HG03457 (cell line): Measurements from ENCODE around the gene NAA16.
"Not testable (repeated sequence)": the region's sequence is repeated elsewhere in the genome, so short reads cannot be mapped to it uniquely, and the experiment has no call there.

Experiments
- ATAC-seq: cut with Tn5 transposase; IDR thresholded peaks from one replicate; pipeline ENCODE4 v1.9.1; 2021; ENCODE audit warnings: moderate number of reproducible peaks; ENCODE audit not compliant: unreplicated experiment

NAA16 gene

GRCh38 chr13:41403983-41404382 is 92.9 kb downstream of the NAA16 start:
- no peak for ATAC-seq

DNA sequence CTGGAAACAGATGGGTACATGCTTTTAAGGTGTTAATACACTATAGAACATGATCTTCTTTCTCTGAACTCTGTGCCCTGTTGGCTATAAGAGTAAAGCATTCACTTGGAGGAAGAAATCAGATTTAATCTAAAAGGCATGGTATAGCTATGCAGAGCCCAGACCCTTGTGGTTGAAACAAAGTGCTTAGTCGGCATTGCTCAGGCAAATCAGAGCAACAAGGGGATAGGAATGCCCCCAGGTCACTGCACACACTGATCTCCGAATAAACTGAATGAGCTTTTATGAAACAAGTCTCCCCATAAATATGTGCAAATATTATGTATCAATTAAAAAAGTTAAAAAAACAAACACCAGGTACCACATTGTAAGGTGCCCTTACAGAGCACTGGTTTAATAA is 94.3 kb downstream of the NAA16 start:
- no peak for ATAC-seq

DNA sequence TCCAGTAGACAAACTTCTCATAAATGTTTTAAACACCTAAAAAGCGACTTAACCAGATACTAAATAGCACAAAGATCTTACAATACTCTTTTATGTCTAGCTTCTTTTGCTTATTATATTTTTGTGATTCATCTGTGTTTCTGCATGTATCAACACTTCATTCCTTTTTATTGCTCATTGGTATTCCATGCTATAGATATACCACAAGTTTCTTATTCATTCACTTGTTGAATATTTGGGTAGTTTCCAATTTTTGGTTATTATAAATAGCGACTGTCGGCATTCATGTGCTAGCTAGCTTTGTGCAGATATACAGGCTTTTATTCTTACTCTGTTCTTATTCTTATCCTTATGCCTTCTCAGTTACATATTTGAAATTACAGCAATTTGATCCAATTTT is 96.3 kb downstream of the NAA16 start:
- ATAC-seq, result no peak

DNA sequence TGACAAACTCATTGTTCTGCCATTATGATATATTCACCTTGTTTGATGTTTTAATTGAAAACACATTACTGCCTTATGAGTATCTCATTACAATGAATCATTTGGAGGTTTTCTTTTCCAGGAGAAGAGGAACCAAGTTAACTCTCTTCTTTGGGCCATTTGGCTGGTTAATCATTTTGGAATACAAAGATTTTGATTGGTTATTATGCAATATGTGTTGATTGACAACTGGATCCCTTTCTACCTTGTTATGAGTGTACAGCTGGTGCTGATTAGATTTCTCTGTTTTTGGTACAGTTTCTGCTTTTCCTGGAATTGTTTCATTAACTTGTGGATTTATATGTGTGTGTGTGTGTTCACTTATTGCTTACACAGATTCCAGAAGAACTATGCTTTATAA is 97.1 kb downstream of the NAA16 start:
- no peak for ATAC-seq

- ATAC-seq, result no peak
Observed at GRCh38 chr13:41408746-41409145, 97.7 kb downstream of the NAA16 start.

- ATAC-seq, result no peak
Observed at GRCh38 chr13:41409611-41410010, 98.5 kb downstream of the NAA16 start.

GRCh38 chr13:41411060-41411459 is 100.0 kb downstream of the NAA16 start:
- no peak for ATAC-seq

DNA sequence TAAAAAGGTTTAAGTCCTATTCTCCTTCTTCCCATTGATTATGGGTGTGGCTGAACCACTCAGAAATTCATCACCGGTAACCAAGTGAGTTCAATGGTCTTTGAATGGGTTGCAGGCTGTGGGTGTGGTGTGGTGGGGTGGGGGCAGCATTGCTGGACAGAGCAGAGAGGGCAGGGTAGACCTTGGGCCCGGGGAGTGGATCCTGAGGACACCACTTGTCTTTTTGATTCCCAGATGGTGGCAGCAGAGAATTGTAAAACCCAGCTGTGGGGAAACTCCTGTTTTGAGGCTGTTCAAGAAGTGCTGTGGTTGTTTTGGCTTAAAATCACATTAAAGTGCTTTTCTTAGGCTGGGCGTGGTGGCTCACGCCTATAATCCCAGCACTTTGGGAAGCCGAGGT is 100.5 kb downstream of the NAA16 start:
- no peak for ATAC-seq

GRCh38 chr13:41413872-41414271 is 102.8 kb downstream of the NAA16 start:
- ATAC-seq, result no peak

- ATAC-seq, result no peak
Observed at GRCh38 chr13:41416276-41416675, 105.2 kb downstream of the NAA16 start.

DNA sequence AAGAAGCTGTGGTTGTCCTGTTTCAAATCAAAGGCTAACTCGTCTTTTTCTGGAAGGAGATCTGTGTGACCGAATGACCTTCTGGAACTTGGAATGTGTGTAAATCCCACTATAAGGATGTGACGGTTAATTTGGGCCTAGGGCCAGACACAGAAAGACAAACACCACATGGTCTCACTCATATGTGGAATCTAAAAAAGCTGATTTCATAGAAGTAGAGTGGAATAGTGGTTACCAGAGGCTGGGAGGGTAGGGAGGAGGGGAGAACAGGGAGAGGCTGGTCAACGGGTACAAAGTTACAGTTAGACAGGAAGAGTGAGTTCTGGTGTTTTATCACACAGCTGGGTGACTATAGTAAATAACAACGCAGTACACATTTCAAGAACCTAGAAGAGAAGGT is 107.0 kb downstream of the NAA16 start:
- ATAC-seq, result no peak

DNA sequence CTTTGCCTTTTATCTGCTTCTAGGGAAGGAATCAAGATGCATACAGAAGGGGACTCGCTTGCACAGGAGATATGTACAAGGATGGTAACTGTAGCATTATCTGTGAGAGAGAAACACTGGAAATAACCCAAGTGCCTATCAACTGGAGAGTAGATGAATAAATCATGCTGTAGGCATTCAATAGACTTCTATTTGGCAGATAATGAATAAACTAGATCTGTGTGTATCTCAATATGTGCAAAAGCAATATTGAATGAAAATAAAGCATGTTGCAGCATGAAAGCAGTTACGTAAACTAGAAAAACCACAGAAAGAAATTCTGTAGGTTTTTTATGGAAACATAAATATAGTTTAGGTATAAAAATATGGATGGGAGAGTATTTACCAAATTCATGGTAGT is 107.7 kb downstream of the NAA16 start:
- no peak for ATAC-seq

GRCh38 chr13:41419206-41419605 is 108.1 kb downstream of the NAA16 start:
- ATAC-seq, result no peak

DNA sequence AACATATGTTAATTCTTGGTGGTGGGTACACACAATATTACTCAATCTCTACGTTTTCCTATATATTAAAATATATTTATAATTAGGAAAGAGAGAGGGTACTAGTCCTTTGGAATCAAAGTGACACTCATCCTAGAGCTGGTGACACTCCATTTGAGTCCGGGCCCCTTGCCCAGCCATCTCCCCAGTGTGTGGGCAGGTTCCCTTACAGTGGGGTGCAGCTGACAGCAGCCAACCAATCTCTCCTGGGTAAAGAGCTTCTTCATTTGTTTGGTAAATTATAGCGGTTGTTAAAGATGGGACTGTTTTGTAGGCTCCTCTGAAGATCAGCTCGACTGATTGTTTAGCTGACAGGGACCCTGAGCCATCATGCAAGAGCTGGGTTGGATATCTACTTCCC is 109.1 kb downstream of the NAA16 start:
- ATAC-seq, result no peak

DNA sequence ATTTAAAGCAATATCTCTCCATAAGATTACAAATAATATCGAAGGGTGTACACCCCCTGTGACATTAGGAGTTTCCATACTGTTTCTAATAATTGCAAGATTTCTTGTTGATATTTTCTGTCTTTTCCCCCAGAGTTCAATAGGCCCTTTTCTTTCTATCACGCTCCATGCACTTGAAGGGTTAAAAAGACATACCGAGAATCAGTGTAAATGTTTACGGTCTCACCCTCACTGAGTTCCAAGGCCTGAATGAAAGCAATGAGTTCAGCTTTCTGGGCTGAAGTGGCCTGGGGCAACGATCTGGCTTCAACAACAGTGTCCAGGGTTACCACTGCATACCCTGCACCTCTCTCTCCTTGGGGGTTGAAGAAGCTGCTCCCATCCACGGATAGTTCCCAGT is 110.3 kb downstream of the NAA16 start:
- not testable (repeated sequence) for ATAC-seq

GRCh38 chr13:41421983-41422382 is 110.9 kb downstream of the NAA16 start:
- ATAC-seq, result not testable (repeated sequence)

DNA sequence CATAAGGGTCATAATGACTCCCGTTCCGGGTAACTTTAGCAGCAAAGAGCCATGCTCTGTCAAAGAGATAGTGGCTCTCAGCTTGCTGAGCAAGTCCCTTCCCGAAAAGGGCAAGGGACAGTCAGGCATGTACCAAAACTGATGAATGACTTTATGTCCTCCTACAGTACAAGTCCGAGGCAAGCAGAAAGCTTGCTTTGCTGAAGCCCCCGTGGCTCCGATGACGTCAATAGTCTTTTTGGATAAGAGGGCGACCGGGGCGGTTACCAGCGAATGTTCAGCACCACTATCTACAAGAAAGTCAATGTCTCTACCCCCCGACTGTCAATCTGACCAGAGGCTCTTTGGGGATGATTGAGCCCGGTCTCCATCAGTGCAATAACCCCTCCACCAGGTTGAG is 112.2 kb downstream of the NAA16 start:
- not testable (repeated sequence) for ATAC-seq

DNA sequence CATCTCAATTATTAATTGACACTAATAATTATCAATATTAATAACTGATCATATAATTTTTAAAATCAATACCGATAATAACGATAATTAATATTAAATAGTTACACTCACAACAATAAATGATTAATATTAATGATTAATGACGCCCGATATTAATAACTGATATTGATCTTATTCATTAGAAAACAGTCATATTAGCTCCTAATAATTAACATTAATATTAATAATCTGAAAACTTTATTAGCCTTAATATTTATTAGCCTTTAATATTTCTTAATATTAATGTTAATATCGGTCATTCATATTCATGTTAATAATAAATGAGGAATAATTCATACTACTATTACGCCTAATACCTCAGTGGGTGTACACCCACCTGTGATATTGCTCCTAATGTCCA is 113.6 kb downstream of the NAA16 start:
- ATAC-seq, result not testable (repeated sequence)

GRCh38 chr13:41426047-41426446 is 115.0 kb downstream of the NAA16 start:
- ATAC-seq, result no peak
